ENCODE data around the gene MARCHF3.

MARCHF3 gene

DNA sequence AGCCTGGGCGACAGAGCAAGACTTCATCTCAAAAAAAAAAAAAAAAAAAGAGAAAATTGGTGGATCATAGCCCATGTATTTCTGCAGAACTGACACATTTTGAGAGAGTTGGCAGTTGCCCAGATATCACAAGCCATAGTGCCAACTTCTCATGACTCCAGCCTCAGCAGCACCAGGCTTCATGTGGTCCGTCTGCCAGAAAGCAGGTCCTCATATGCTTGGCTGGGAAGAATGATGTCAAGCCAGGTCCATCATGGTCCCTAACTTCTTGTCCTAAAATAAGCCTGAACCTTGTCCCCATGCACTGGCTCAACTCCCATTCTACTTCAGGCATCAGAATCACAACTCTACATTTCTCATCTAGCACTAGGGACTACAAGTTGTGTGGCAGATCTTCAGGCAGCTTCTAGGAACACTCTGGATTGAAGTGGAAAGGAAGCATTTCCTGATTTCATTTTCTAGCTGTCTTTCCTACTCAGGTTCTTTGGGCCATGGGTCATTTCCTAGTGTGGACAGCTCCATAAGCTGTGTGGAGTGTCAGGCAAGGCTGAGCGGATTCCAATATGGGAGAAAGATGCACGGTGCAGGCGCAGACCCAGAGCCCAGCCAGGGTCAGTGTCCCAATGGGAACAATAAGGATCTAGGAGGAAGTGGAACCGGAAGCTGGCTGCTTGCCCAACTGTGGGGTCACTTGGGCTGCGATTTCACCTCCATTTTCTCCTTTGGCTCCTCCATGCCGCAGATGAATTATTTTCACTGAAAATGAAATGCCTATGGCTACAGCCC is 163.3 kb downstream of the MARCHF3 start:
- no peak for ATAC-seq
- TF ChIP-seq, protein P1, sequence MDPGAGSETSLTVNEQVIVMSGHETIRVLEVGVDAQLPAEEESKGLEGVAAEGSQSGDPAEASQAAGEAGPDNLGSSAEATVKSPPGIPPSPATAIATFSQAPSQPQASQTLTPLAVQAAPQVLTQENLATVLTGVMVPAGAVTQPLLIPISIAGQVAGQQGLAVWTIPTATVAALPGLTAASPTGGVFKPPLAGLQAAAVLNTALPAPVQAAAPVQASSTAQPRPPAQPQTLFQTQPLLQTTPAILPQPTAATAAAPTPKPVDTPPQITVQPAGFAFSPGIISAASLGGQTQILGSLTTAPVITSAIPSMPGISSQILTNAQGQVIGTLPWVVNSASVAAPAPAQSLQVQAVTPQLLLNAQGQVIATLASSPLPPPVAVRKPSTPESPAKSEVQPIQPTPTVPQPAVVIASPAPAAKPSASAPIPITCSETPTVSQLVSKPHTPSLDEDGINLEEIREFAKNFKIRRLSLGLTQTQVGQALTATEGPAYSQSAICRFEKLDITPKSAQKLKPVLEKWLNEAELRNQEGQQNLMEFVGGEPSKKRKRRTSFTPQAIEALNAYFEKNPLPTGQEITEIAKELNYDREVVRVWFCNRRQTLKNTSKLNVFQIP (CRISPR knock-in tag; IDR thresholded peaks at IDR 0.05; ENCODE audit: borderline replicate concordance, low read depth), result no peak
- TF ChIP-seq ZC3H10 (CRISPR knock-in tag; IDR thresholded peaks at IDR 0.05), result no peak
- TF ChIP-seq, protein P2, sequence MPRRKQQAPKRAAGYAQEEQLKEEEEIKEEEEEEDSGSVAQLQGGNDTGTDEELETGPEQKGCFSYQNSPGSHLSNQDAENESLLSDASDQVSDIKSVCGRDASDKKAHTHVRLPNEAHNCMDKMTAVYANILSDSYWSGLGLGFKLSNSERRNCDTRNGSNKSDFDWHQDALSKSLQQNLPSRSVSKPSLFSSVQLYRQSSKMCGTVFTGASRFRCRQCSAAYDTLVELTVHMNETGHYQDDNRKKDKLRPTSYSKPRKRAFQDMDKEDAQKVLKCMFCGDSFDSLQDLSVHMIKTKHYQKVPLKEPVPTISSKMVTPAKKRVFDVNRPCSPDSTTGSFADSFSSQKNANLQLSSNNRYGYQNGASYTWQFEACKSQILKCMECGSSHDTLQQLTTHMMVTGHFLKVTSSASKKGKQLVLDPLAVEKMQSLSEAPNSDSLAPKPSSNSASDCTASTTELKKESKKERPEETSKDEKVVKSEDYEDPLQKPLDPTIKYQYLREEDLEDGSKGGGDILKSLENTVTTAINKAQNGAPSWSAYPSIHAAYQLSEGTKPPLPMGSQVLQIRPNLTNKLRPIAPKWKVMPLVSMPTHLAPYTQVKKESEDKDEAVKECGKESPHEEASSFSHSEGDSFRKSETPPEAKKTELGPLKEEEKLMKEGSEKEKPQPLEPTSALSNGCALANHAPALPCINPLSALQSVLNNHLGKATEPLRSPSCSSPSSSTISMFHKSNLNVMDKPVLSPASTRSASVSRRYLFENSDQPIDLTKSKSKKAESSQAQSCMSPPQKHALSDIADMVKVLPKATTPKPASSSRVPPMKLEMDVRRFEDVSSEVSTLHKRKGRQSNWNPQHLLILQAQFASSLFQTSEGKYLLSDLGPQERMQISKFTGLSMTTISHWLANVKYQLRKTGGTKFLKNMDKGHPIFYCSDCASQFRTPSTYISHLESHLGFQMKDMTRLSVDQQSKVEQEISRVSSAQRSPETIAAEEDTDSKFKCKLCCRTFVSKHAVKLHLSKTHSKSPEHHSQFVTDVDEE (CRISPR knock-in tag; IDR thresholded peaks at IDR 0.05), result no peak
- TF ChIP-seq, protein P3, sequence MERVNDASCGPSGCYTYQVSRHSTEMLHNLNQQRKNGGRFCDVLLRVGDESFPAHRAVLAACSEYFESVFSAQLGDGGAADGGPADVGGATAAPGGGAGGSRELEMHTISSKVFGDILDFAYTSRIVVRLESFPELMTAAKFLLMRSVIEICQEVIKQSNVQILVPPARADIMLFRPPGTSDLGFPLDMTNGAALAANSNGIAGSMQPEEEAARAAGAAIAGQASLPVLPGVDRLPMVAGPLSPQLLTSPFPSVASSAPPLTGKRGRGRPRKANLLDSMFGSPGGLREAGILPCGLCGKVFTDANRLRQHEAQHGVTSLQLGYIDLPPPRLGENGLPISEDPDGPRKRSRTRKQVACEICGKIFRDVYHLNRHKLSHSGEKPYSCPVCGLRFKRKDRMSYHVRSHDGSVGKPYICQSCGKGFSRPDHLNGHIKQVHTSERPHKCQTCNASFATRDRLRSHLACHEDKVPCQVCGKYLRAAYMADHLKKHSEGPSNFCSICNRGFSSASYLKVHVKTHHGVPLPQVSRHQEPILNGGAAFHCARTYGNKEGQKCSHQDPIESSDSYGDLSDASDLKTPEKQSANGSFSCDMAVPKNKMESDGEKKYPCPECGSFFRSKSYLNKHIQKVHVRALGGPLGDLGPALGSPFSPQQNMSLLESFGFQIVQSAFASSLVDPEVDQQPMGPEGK (CRISPR knock-in tag; IDR thresholded peaks at IDR 0.05; ENCODE audit: borderline replicate concordance), result no peak
- no peak for TF ChIP-seq ZFP3 (CRISPR knock-in tag; IDR thresholded peaks at IDR 0.05)
- TF ChIP-seq GLIS3 (CRISPR knock-in tag; IDR thresholded peaks at IDR 0.05), result no peak
- TF ChIP-seq CSDC2 (CRISPR knock-in tag; IDR thresholded peaks at IDR 0.05), result no peak
- TF ChIP-seq TCF4 (CRISPR knock-in tag; IDR thresholded peaks at IDR 0.05; ENCODE audit: borderline replicate concordance), result no peak
- no peak for TF ChIP-seq BACH2 (CRISPR knock-in tag; IDR thresholded peaks at IDR 0.05; ENCODE audit: borderline replicate concordance)
- TF ChIP-seq ESRRG (CRISPR knock-in tag; IDR thresholded peaks at IDR 0.05), result no peak
- TF ChIP-seq TOX (CRISPR knock-in tag; IDR thresholded peaks at IDR 0.05; ENCODE audit: borderline replicate concordance), result no peak

DNA sequence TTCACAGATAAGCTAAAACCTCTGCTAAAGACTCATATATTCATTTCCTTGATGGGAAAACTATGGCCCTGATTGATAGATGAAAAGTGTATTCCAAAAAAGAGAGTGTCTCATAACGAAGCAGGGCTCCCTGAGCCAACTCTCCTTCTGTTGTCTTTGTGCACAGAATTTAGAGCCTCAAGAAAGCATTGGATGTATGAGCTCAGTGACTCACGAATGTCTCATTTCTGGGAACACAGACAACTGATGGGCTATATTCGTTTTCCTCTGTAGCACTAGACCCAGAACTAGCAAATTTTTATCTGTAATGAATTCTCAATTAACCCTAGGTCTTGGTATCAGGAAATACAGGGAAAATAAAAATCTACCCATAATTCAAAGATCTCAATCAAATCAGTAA is 165.1 kb downstream of the MARCHF3 start:
- no peak; the same call in 1 of the 3 replicates for ATAC-seq
- TF ChIP-seq ZFP30 (CRISPR knock-in tag; IDR thresholded peaks at IDR 0.05), result no peak
- TF ChIP-seq, protein P1 (CRISPR knock-in tag; IDR thresholded peaks at IDR 0.05; ENCODE audit: borderline replicate concordance, low read depth), result no peak

DNA sequence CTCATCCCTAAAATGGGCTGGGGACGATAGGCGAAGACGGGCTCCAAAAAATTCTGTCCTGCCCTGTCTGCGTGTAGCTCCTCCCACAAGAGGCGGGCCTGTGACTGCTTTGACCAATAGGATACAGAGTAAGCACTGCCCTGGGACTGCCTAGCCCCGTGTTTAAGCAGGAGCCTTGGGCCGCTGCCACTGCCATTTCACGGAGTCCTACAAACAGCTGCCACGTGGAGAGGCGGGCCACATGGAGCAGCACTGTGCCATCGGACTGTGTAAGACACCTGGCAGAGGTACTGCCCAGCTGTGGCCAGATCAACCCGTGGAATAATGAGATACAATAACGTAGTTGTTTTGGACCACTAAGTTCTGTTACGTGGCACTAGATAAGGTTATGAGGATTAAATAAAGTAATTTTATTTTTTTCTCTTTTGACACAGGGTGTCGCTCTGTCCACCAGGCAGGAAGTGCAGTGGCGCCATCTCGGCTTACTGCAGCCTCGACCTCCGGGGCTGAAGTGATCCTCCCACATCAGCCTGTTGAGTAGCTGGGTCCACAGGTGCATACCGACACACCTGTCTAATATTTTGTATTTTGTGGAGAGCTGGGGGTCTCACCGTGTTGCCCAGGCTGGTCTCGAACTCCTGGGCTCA is 166.2 kb downstream of the MARCHF3 start:
- ATAC-seq, result peak; percentile 28; the same call in 2 of the 3 replicates
- TF ChIP-seq ESRRG (CRISPR knock-in tag; IDR thresholded peaks at IDR 0.05) (no peak), OSR1 (CRISPR knock-in tag; IDR thresholded peaks at IDR 0.05) (no peak), ZC3H10 (CRISPR knock-in tag; IDR thresholded peaks at IDR 0.05) (no peak), SNAI2 (CRISPR knock-in tag; IDR thresholded peaks at IDR 0.05) (no peak), ZFP3 (CRISPR knock-in tag; IDR thresholded peaks at IDR 0.05) (no peak), ZNF565 (CRISPR knock-in tag; conservative IDR thresholded peaks at IDR 0.05; ENCODE audit: low read depth) (no peak), TOX (CRISPR knock-in tag; IDR thresholded peaks at IDR 0.05; ENCODE audit: borderline replicate concordance) (no peak), CSDC2 (CRISPR knock-in tag; IDR thresholded peaks at IDR 0.05) (no peak), BACH2 (CRISPR knock-in tag; IDR thresholded peaks at IDR 0.05; ENCODE audit: borderline replicate concordance) (no peak), ZNF8 (CRISPR knock-in tag; IDR thresholded peaks at IDR 0.05) (no peak), GLIS3 (CRISPR knock-in tag; IDR thresholded peaks at IDR 0.05) (no peak), ZNF70 (CRISPR knock-in tag; IDR thresholded peaks at IDR 0.05) (no peak)
- TF ChIP-seq, protein P4, sequence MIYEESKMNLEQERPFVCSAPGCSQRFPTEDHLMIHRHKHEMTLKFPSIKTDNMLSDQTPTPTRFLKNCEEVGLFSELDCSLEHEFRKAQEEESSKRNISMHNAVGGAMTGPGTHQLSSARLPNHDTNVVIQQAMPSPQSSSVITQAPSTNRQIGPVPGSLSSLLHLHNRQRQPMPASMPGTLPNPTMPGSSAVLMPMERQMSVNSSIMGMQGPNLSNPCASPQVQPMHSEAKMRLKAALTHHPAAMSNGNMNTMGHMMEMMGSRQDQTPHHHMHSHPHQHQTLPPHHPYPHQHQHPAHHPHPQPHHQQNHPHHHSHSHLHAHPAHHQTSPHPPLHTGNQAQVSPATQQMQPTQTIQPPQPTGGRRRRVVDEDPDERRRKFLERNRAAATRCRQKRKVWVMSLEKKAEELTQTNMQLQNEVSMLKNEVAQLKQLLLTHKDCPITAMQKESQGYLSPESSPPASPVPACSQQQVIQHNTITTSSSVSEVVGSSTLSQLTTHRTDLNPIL (CRISPR knock-in tag; IDR thresholded peaks at IDR 0.05; ENCODE audit: low read depth), result no peak
- TF ChIP-seq, protein P2 (CRISPR knock-in tag; IDR thresholded peaks at IDR 0.05), result no peak
- TF ChIP-seq, protein P5, sequence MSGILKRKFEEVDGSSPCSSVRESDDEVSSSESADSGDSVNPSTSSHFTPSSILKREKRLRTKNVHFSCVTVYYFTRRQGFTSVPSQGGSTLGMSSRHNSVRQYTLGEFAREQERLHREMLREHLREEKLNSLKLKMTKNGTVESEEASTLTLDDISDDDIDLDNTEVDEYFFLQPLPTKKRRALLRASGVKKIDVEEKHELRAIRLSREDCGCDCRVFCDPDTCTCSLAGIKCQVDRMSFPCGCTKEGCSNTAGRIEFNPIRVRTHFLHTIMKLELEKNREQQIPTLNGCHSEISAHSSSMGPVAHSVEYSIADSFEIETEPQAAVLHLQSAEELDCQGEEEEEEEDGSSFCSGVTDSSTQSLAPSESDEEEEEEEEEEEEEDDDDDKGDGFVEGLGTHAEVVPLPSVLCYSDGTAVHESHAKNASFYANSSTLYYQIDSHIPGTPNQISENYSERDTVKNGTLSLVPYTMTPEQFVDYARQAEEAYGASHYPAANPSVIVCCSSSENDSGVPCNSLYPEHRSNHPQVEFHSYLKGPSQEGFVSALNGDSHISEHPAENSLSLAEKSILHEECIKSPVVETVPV (CRISPR knock-in tag; IDR thresholded peaks at IDR 0.05), result no peak
- TF ChIP-seq, protein P1 (CRISPR knock-in tag; IDR thresholded peaks at IDR 0.05; ENCODE audit: borderline replicate concordance, low read depth), result no peak
